Mucosa of rectum (tissue), 2 donors: ENCODE measurements around the gene CHN2.
"Not testable (repeated sequence)": the region's sequence is repeated elsewhere in the genome, so short reads cannot be mapped to it uniquely, and the experiment has no call there.

ENCODE experiments used
- H3K27ac ChIP-seq, 2 donors: one replicate each; pipeline ENCODE4 v1.7.0; 2013; ENCODE audit warnings: inconsistent platforms in 2 of 2, low read depth in 2 of 2, low read length in 2 of 2
- H3K27me3 ChIP-seq, 2 donors: one replicate each; pipeline ENCODE4 v1.7.0; 2013; ENCODE audit warnings: low read length in 2 of 2; ENCODE audit not compliant: control insufficient read depth in 2 of 2, insufficient read depth in 2 of 2
- H3K36me3 ChIP-seq, 2 donors: one replicate each; pipeline ENCODE4 v1.7.0; 2013; ENCODE audit warnings: low read length in 2 of 2; ENCODE audit not compliant: control insufficient read depth in 2 of 2, insufficient read depth in 2 of 2
- H3K4me1 ChIP-seq, 2 donors: one replicate each; pipeline ENCODE4 v1.7.0; 2013; ENCODE audit warnings: low read length in 2 of 2, mild to moderate bottlenecking in 1 of 2; ENCODE audit not compliant: control insufficient read depth in 2 of 2, insufficient read depth in 2 of 2
- H3K4me3 ChIP-seq, 2 donors: one replicate each; pipeline ENCODE4 v1.7.0; 2013; ENCODE audit warnings: low read length in 2 of 2
- H3K9ac ChIP-seq, 2 donors: one replicate each; pipeline ENCODE4 v1.7.0; 2013; ENCODE audit warnings: low read length in 2 of 2, low read depth in 1 of 2, mild to moderate bottlenecking in 1 of 2
- H3K9me3 ChIP-seq, 2 donors: one replicate each; pipeline ENCODE4 v1.7.0; 2013; ENCODE audit warnings: low read length in 2 of 2; ENCODE audit not compliant: control insufficient read depth in 2 of 2
- donor health status: healthy.
- donor health status: Normal muscosa, but diverticular disease.

The CHN2 gene

DNA sequence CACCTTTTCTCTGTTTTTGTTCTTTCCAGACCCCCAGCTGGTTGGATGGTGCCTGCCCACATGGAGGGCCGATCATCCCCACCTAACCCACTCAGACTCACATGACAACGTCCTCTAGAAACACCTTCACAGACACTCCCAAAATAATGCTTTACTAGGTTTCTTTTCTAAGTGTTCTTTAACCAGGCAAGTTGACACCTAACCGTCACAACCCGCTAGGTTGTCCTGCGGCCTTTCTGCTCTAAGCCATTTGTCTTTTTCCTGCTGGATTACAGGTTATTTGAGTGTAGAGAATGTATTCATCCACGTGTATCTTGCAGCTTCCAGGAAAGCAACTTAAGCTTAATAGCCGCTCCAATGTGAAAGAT, 54.8 kb downstream of the CHN2 start:
- Histone ChIP-seq H3K9me3 (no peaks in the 10 kb centered on the region), H3K4me3 (no peak overlapping the region), H3K9ac (no peak overlapping the region), H3K27me3 (no peaks in the 10 kb centered on the region), H3K4me1 (no peaks in the 10 kb centered on the region), H3K36me3 (peaks cover 0 to 2% of the 10 kb centered on the region in 2 donors), H3K27ac (no peak overlapping the region)

DNA sequence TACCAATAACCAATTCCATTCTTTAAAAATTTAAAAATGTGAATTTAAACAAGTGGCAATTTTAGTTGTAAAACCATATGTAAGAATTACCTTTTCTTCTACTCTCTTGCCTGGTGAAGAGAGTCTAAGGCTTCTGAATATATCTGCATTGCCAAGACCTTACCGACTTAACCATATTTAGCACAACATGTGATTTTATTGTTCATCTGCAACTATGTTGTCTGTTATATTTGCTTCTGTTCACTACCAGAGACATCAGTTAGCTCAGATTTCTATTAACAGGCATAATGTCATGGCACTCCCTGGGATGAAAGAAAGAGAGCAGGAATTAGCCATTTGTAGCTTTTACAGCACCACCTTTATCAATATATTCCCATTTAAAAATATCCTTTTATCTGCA, 55.3 kb downstream of the CHN2 start:
- Histone ChIP-seq H3K9ac (no peak overlapping the region), H3K9me3 (no peaks in the 10 kb centered on the region), H3K4me3 (no peak overlapping the region), H3K36me3 (peaks cover 0 to 2% of the 10 kb centered on the region in 2 donors), H3K27ac (no peak overlapping the region), H3K27me3 (no peaks in the 10 kb centered on the region), H3K4me1 (no peaks in the 10 kb centered on the region)

DNA sequence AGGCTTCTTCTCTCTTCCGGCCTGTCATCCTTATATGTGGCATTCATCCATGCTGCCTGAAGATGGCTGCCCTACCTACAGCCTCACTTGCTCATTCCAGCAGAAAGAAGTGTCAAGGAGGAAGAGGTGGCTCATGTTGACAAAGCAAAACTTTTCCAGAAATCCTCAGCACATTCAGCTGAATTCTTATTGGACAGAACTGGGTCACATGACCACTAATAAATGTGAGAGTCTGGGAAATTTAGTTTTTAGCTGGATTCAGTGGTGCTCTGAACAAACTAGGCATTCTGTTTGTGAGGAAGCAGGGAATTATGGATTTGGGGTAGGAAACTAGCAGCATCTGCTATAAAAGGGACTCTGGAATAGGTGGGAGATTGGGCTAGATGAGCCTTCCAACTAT, 58.6 kb downstream of the CHN2 start:
- no peak overlapping the region for H3K9ac ChIP-seq
- no peaks in the 10 kb centered on the region for H3K36me3 ChIP-seq
- H3K4me1 ChIP-seq, result peaks cover 0 to 4% of the 10 kb centered on the region in 2 donors
- no peaks in the 10 kb centered on the region for H3K27me3 ChIP-seq
- no peaks in the 10 kb centered on the region for H3K9me3 ChIP-seq
- H3K4me3 ChIP-seq, result no peak overlapping the region
- H3K27ac ChIP-seq, result no peak overlapping the region

DNA sequence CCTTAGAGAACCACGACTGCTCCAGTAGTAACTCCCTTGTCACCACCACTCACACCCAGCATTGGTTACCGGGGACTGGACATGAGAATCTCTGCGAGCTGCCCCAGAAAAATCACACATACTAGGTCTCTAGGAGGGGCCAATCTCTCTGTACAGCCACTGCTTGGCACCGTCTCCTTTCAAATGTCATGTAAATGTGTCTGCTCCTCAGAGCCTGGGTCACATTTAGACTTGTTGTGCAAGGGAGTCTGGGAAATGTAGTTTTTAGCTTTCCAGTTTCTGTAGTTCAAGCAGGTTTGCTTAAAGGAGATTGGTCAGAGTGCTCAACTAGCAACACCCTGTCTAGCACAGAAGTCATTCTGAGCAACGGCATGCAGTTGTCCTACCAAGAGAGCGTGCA, 60.0 kb downstream of the CHN2 start:
- Histone ChIP-seq H3K4me3 (no peak overlapping the region), H3K27me3 (no peaks in the 10 kb centered on the region), H3K27ac (no peak overlapping the region)

DNA sequence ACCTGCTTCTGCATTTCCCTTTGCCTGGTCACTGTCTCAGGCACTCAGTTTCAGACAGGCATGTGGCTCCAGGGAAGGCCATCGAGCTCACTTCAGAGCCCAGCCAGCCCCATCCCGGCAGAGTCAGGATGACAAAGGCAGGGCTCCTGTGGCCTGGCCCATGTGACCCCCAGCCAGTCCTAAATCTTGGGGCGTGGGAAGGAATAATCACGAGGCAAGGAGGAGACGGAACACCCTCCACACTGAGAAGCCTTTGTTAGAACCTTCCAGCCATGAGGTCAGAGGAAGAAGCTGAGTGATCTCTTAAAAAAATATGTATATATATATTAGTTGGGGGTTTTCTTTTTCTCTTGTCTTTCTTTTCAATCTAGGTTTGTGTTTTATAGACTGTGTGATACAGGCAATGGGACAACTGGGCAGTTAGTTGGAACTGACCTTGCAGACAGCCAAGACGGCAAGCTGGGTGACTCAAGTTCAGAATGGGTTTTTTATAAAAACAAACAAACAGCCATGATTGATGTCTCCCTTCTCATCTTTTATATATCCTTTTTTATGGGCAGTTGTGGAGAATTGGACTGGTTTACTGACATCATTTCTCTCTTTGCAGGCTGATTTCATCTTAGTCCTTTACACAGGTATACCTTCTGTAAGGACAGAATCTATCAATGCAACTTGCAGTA, 60.8 kb downstream of the CHN2 start:
- Histone ChIP-seq H3K36me3 (no peaks in the 10 kb centered on the region), H3K27ac (no peak overlapping the region), H3K9me3 (no peaks in the 10 kb centered on the region), H3K9ac (no peak overlapping the region), H3K4me1 (peaks cover 0 to 4% of the 10 kb centered on the region in 2 donors), H3K27me3 (no peaks in the 10 kb centered on the region), H3K4me3 (no peak overlapping the region)

More for the DNA sequence above, 60.0 kb downstream of the CHN2 start:
- Histone ChIP-seq H3K36me3 (no peaks in the 10 kb centered on the region), H3K9me3 (no peaks in the 10 kb centered on the region), H3K9ac (no peak overlapping the region), H3K4me1 (peaks cover 0 to 4% of the 10 kb centered on the region in 2 donors)

DNA sequence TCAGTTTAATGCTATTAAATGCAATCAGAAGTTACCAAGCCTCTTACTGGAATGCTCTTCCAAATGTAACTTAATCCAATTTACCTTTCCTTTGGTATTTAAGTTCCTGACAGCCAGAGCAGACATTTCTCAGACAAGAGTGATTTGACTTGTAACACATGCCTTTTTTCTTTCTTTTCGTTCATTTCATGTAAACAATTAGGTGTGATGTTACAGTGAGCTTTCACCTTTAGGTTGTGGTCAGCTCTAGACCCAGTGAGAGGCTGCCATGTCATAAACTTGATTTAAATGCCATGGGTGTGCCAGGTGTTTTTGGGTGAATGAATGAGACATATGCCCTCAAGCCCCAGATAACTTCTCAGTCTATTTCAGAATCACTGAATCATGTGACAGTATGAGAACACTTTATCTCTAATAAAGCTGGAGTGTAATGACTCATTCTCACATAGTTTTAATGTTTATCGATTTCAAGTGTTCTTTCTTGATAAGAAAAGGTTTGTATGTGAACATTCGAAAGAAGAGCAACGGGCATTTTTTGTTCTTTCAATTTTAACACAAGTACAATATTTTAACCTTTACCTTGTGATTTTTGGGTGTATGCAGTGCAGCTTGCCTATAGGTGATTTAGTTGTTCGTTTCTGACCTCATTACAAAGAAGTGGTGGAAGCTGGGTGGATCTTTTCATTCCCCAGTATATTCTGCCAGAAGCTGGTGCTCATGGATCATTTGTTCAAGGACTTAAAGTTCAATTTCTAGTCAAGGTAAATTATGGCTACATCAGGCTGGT, 61.5 kb downstream of the CHN2 start:
- Histone ChIP-seq H3K27ac (no peak overlapping the region), H3K27me3 (no peaks in the 10 kb centered on the region), H3K4me1 (peaks cover 0 to 4% of the 10 kb centered on the region in 2 donors), H3K4me3 (no peak overlapping the region), H3K9me3 (no peaks in the 10 kb centered on the region), H3K9ac (no peak overlapping the region), H3K36me3 (no peaks in the 10 kb centered on the region)

DNA sequence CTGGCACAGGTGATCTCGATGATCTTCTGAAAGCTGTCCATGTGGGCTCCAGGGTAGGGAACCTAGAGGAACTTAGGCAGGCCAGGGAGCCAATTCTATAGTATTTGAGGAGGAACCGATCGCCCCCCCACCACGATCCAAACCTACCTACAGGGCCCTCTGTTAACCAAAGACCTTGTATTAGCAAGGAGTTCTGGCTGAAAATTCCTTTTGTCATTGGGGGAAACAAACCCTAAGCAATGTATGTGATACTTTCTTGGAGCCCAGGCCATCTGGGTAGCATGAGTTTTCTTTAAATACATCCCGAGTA, 62.1 kb downstream of the CHN2 start:
- no peak overlapping the region for H3K27ac ChIP-seq
- no peak overlapping the region for H3K9ac ChIP-seq
- H3K4me1 ChIP-seq, result peaks cover 0 to 4% of the 10 kb centered on the region in 2 donors
- no peak overlapping the region for H3K4me3 ChIP-seq
- H3K27me3 ChIP-seq, result no peaks in the 10 kb centered on the region
- no peaks in the 10 kb centered on the region for H3K9me3 ChIP-seq
- no peaks in the 10 kb centered on the region for H3K36me3 ChIP-seq

DNA sequence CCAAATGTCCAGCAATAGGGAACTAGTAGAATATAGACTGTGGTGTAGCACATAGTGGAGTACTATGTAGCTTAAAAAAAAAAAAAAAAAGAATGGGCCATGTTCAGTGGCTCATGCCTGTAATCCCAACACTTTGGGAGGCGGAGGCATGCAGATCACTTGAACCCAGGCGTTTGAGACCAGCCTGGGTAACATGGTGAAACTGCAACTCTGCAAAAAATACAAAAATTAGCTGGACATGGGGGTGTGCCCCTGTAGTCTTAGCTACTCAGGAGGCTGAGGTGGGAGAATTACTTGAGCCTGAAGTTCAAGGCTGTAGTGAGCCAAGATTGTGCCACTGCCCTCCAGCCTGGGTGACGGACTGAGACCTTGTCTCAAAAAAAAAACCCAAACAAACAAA, 64.4 kb downstream of the CHN2 start:
- Histone ChIP-seq H3K9ac (no peak overlapping the region), H3K4me1 (peaks cover 0 to 4% of the 10 kb centered on the region in 2 donors), H3K27ac (no peak overlapping the region), H3K9me3 (no peaks in the 10 kb centered on the region), H3K36me3 (no peaks in the 10 kb centered on the region), H3K27me3 (no peaks in the 10 kb centered on the region), H3K4me3 (no peak overlapping the region)

DNA sequence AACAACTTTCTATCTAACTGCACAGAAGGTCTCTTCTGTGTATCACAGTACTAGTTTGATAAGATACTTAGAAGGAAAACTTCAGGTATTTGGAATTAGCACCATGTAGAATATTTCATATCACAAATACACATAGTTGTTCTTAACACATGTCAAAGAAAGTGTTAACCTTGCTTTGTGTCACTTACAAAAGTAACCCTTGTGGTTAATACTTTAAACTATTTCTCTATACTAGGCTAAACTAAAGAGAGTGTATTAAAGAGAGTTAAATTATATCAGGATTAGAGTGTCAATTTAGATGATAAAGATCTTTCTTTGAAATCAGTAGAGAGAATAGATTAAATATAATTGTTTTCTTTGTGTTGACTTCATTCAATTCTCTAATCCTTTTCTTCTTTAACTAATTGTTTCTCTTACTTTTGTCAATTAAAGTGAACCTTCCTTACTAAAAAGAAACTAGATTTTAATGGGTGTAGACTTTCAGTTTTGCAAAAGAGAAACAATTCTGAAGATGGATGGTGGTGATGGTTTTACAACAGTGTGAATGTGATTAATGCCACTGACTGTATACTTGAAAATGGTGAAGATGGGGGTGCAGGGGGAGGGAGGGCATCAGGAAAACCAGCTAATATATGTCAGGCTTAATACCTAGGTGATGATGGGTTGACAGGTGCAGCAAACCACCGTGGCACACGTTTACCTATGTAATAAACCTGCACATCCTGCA, 67.8 kb downstream of the CHN2 start:
- Histone ChIP-seq H3K27ac (no peak overlapping the region), H3K27me3 (no peaks in the 10 kb centered on the region), H3K9me3 (no peaks in the 10 kb centered on the region), H3K4me3 (no peak overlapping the region), H3K9ac (no peak overlapping the region), H3K36me3 (peaks cover 0 to 2% of the 10 kb centered on the region in 2 donors), H3K4me1 (no peaks in the 10 kb centered on the region)

DNA sequence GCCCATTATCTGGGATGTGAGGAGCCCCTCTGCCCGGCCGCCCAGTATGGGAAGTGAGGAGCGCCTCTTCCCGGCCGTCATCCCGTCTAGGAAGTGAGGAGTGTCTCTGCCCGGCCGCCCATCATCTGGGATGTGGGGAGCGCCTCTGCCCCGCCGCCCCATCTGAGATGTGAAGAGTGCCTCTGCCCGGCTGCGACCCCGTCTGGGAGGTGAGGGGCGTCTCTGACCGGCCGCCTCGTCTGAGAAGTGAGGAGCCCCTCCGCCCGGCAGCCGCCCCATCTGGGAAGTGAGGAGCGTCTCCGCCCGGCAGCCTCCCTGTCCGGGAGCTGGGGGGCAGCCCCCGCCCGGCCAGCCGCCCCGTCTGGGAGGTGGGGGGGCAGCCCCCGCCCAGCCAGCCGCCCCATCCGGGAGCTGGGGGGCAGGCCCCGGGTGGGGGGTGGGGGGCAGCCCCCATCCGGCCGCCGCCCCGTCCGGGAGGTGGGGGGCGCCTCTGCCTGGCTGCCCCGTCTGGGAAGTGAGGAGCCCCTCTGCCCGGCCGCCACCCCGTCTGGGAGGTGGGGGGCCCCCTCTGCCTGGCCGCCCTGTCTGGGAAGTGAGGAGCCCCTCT, 69.1 kb downstream of the CHN2 start:
- H3K9me3 ChIP-seq, H3K27me3 ChIP-seq, H3K36me3 ChIP-seq, H3K27ac ChIP-seq, H3K4me3 ChIP-seq, H3K9ac ChIP-seq, H3K4me1 ChIP-seq: not testable (repeated sequence)
